OCI-M1 (cell line): Measurements from ENCODE around the gene FAM161A.
"Not testable (repeated sequence)": the region's sequence is repeated elsewhere in the genome, so short reads cannot be mapped to it uniquely, and the experiment has no call there.

Experiments used
- DNase-seq: peaks from one replicate; lab custom pipeline; 2025; lab: John Stamatoyannopoulos, UW

FAM161A gene

DNA sequence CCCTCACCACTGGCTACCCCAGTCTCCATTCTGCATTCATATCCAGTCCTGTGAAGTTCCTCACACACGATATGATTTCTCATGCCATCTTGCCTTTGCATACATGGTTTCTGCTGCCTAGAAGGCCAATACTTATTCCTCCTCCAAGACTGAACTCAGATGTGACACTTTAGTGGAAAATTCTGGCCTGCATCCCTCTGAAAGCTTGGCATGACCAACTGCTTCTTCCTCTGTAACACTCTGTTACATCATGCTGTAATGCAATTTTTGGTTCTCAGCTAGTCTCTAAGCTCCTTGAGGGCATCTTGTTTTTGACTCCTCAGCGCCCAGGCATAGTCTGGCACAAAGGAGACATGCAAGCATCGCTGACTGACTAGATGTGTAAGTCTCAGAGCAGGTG is 12.6 kb downstream of the FAM161A start:
- DNase-seq = no peak

GRCh38 chr2:61834893-61835292 is 19.0 kb downstream of the FAM161A start:
- no peak for DNase-seq

- no peak for DNase-seq
Measured at GRCh38 chr2:61833971-61834370, 19.9 kb downstream of the FAM161A start.

DNA sequence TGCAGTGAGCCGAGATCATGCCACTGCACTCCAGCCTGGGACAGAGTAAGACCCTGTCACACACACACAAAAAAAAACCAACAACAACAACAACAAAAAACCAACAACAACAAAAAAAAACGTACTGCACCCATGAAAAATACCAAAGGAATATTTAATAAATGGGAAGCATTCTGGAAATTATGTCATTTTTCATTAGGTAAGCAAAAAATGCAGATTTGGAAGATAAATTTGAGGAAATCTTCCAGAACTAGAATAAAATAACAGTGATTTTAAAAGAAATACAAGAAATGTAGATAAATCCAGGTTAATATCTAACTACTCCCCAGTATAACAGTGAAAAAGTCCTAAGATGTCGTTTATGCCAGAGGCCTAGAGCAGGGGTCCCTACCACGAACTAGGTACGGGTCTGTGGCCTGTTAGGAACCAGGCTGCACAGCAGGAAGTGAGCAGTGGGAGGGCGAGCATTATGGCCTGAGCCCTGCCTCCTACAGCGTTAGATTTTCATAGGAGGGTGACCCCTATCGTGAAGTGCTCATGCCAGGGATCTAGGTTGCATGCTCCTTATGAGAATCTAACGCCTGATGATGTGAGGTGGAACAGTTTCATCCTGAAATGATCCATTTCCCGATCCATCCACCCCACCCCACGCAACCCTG is 21.5 kb downstream of the FAM161A start:
- DNase-seq = no peak

GRCh38 chr2:61822255-61822654 is 31.6 kb downstream of the FAM161A start:
- DNase-seq = no peak

DNA sequence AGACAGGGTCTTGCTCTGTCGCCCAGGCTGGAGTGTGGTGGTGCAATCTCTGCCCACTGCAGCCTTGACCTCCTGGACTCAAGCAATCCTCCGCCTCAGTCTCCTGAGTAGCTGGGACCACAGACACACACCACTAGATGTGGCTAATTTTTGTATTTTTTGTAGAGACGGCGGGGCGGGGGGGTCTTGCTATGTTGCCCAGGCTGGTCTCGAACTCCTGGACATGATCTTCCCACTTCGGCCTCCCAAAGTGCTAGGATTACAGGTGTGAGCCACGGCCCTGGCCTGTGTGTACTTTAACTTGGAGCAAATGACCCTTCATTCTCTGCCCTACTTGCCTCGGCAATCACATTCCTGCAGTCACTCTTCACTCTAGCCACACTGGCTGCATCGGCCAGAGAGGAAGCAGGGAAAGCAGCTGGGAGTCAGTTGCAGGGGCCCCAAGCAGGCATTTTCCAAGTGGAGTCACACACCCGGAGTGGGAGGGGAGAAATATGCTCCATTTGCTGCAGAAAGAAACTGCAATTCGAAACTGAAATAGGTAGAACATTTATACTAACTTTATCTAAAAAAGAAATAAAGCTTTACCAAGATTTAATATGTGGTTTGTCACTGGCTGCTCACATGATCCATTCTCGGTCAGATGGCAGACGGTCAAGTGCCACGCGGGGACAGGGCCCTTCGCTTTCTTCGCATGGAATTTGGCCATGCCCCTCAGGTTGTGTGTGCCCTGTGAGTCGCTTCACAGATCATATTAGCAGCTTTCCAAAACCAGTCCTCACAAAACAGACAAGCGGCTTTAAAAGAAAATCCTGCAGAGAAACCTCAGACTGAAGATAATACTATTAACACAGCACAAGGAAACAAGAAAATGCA is 37.1 kb downstream of the FAM161A start:
- DNase-seq = no peak

GRCh38 chr2:61814539-61815160 is 39.2 kb downstream of the FAM161A start:
- DNase-seq = no peak

GRCh38 chr2:61813314-61813713 is 40.5 kb downstream of the FAM161A start:
- not testable (repeated sequence) for DNase-seq

- DNase-seq = no peak
Measured at GRCh38 chr2:61811821-61812220, 42.0 kb downstream of the FAM161A start.

DNA sequence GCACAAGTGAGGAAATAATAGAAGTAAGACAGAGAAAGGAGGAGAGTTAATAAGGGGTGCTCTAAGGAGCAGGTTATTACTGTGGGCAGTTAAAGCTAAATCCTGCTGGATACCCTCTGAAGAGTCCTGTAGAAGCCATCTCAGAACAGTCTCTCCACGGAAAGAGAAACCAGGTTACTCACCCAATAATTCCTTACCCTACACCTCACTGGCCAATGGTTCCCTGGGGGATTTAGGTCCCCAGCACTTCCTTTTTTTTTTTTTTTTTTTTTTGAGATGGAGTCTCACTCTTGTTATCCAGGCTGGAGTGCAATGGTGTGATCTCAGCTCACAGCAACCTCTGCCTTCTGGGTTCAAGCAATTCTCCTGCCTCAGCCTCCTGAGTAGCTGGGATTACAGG is 43.7 kb downstream of the FAM161A start:
- not testable (repeated sequence) for DNase-seq

- not testable (repeated sequence) for DNase-seq
Measured at GRCh38 chr2:61808693-61809092, 45.2 kb downstream of the FAM161A start.

DNA sequence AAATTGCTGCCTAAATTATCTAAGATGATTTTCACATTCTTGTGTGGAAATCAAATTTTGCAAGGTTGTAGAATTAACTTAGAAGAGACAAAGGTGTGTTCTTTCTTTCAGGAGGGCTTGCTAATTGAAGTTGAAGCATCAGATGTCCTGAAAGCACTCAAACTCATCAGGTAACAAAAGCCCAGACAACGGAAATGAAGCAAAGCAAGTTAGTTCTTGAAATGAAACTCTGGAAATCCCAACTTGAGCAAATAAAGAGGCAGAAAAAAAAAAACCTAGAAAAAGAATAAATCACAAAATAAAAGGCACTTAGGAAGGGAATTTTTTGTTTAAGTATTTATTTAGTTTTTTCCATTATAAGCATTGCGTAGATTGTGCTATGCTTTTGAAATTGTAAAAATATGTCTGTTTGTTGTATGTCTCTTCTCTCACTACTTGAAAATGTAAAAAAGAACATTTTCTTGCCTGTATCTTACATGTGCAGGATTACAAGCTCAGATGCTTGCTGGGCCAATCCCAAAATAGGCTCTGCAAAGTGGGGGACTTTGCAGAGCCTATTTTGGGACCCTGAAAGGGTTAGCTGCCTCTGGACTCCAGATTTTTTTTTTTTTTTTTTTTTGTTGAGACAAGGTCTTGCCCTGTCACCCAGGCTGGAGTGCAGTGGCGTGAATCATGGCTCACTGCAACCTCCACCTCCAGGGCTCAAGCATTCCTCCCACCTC is 46.7 kb downstream of the FAM161A start:
- no peak for DNase-seq

GRCh38 chr2:61802548-61802947 is 51.3 kb downstream of the FAM161A start:
- no peak for DNase-seq

DNA sequence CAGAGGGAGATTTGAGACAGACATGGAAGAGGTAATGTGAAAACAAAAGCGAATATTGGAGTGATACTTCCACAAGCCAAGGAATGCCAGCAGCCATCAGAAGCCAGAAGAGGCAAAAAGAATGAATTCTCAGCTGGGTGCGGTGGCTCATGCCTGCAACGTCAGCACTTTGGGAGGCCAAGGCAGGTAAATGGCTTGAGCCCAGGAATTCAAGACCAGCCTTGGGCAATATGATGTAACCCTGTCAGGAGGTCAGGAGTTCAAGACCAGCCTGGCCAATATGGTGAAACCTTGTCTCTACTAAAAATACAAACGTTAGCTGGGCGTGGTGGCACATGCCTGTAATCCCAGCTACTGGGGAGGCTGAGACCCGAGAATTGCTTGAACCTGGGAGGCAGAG is 54.8 kb downstream of the FAM161A start:
- DNase-seq = no peak

- not testable (repeated sequence) for DNase-seq
Measured at GRCh38 chr2:61797446-61797845, 56.4 kb downstream of the FAM161A start.

DNA sequence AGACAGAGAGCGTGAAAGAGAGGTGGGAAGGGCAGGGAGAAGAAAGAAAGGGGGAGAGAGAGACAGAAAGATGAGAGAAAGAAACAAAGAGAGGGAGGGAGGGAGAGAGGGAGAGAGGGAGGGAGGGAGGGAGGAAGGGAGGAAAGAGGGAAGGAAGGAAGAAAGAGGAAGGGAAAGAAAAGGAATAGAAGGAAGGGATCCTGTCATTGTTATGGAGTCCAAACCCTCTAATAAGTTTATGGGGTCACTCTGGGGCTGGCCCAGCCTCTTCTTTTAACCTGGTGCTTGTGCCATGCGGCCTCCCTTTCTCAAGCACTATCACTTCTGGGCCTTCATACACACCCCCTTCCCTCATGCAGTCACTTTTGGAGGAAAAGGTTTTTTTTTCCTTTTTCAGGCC is 58.5 kb downstream of the FAM161A start:
- no peak for DNase-seq

DNA sequence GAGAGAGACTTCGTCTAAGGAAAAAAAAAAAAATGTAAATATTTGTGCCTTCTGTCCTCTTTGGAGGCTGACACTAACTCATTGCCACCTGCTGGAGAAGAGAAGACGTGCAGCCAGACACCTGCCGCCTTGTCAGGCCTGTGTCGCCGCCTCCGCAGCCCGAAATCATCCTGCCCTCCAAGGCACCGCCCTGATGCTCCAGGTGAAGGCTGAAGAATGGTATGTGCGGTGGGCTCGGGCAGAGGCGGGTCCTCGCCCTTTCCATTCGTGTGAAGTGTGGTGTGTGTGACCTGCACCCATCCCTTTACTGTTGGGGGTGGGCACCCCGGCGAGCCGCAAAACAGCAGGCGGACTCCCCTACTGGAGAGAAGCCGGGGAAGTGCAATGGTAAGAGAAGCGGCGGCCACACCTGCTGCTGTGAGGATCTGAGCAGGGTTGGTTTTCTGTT is 60.4 kb downstream of the FAM161A start:
- peak; percentile 63 for DNase-seq

DNA sequence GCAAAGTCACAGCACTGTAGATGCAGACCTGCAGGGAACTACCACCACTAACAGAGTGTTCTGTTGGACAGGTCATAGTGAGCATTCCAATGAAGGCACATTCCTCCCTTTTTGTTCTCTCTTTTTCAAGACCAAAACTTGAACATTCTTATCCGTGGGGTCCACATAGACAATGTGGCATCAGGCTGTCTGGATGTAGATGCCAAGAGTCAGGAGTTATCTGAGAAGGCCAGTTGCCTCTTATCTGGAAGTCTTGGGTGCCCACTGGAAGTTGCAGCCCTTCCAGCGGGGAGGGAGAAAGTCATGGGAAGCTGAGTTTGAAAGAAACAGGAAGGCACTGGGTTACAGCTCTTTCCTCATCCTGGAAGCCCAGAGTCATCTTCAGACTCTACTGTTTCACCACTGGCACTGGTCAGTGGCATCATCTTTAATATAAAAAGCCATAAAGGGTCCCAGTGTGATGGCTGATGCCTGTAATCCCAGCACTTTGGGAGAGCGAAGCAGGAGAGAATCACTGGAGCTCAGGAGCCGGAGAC is 61.4 kb downstream of the FAM161A start:
- DNase-seq = peak; percentile 70

DNA sequence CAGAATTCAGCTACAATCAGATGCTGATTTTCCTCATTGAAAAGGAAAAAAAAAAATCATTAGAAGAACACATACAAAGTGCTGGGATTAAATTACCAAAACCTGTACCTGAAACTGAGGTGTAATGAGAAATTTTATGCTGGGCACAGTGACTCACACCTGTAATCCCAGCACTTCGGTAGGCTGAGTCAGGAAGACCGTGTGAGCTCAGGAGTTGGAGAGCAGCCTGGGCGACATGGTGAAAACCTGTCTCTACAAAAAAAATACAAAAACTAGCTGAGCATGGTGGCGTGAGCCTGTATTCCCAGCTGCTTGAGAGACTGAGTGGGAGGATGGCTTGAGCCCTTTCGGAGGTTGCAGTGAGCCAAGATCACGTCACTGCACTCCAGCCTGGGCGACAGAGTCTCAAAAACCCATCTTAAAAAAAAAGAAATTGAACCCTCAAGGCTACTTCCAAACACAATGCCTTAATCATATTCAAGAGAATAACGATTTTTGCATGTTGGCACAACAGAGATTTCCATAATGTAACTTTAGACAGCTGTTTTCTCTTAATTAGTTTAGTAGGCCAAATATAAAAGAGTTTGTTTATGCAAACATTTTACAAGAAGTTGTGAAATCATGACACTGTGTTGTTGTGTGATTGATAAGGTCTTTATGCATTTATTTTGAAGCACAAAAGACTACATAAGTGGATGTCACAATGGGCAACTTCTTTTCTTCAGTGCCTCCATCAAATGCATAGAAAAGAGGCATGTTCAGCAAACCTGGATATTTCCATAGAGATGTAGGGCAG is 63.9 kb downstream of the FAM161A start:
- DNase-seq = no peak

DNA sequence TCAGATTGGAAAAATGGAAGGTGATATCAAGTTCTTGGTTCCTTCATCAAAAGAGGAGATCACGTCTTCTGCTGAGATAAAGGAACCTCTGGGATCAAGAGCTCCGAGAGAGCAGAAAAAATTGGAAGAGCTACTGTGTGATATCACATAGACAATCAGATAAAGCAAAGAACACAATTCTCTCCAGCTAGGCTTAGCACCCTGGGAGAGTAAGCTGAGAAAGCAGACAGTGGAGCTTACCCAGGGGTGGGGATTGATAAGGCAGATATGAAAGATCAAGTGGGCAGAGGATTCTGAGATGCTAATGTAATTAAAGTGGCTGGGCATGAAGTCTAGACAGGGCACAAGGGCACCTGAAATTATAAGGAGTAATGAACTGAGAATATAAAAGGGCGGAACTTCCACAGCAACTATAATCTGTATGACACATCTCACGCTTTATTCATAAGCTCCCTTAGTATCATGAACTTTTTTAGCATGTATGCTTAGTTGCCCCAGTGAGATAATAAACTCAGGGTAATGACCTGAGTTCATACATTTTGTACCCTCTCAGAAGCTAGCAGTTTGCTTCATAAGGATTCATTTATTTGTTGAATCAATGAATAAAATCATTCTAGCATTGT is 65.8 kb downstream of the FAM161A start:
- no peak for DNase-seq

- no peak for DNase-seq
Measured at GRCh38 chr2:61786876-61787275, 67.0 kb downstream of the FAM161A start.
